Measurements from ENCODE around the gene RFC4.

DNA sequence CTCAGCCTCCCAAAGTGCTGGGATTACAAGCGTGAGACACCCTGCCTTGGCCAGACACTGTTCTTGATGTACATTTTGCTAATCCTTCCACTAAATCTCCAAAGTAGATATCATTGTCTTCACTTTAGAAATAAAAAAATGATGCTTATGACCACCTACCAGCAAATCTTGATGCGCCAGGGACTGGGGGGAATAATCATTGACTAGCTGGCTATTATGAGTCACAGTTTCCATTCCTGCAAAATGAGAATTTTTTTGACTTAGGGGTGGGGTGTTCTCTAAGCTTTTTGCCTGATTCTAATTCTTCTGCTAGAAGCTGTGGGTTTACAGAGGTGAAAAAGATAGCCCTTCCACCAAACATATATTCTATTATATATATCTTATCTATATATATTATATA is 17.1 kb upstream of the RFC4 start:
- TF ChIP-seq CTCF (conservative IDR thresholded peaks at IDR 0.05; ENCODE audit: low read length) (no peak), EZH2phosphoT487 (IDR thresholded peaks at IDR 0.05; ENCODE audit: borderline replicate concordance, low read depth, low read length) (no peak)

Data from OCI-LY7 (cell line).